Coronary artery (tissue), 2 donors: ENCODE data around the gene NCOA1.
"Not testable (repeated sequence)": the region's sequence is repeated elsewhere in the genome, so short reads cannot be mapped to it uniquely, and the experiment has no call there.

Experiments
- DNase-seq: peaks from one replicate; pipeline ENCODE4 v3.0.0-alpha.2; 2017; ENCODE audit warnings: low spot score
- H3K27ac ChIP-seq, 2 donors: fragments of 200-600 bp; sonication (generic); one replicate each; pipeline ENCODE4 v1.5.1; 2016 to 2019
- H3K4me3 ChIP-seq: fragments of 200-600 bp; sonication (generic); 2 replicates; pipeline ENCODE4 v1.5.1; 2016; ENCODE audit warnings: mild to moderate bottlenecking, moderate library complexity
- TF ChIP-seq, protein P1 (sequence below): fragments of 200-600 bp; sonication (generic); IDR thresholded peaks from one replicate; pipeline ENCODE4 v1.5.1; 2019; ENCODE audit warnings: antibody characterized with exemption

Gene NCOA1

DNA sequence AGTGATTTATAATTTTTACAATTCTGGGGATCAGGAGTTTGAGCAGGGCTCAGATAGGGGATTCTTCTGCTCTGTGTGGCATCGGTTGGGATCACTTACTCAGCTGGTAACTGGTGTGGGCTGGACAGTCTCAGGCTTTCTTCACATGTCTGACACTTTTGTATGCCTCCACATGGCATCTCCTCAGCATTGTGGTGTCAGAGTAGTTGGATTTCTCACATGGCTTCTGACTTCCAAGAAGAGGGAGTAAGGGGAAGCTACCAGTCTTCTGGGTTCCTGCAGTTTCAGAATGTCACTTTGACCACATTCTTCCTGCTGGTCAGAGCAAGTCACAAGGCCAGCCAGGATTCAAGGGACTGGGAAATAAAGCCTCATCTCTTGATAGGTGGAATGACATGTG lies 55.6 kb downstream of the NCOA1 start:
- Histone ChIP-seq H3K4me3 (no peak overlapping the region), H3K27ac (no peak overlapping the region)
- DNase-seq, result no peak
- TF ChIP-seq, protein P1, sequence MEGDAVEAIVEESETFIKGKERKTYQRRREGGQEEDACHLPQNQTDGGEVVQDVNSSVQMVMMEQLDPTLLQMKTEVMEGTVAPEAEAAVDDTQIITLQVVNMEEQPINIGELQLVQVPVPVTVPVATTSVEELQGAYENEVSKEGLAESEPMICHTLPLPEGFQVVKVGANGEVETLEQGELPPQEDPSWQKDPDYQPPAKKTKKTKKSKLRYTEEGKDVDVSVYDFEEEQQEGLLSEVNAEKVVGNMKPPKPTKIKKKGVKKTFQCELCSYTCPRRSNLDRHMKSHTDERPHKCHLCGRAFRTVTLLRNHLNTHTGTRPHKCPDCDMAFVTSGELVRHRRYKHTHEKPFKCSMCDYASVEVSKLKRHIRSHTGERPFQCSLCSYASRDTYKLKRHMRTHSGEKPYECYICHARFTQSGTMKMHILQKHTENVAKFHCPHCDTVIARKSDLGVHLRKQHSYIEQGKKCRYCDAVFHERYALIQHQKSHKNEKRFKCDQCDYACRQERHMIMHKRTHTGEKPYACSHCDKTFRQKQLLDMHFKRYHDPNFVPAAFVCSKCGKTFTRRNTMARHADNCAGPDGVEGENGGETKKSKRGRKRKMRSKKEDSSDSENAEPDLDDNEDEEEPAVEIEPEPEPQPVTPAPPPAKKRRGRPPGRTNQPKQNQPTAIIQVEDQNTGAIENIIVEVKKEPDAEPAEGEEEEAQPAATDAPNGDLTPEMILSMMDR, result no peak

DNA sequence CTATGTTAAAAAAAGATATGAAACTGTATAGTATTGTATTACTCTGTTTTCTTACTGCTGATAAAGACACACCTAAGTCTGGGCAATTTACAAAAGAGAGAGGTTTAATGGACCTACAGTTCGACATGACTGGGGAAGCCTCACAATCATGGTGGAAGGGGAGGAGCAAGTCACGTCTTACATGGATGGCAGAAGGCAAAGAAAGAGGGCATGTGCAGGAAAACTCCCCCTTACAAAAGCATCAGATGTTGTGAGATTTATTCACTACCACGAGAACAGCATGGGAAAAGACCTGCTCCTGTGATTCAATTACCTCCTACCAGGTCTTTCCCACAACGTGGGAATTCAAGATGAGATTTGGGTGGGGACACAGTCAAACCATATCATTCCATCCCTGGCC lies 57.0 kb downstream of the NCOA1 start:
- no peak for DNase-seq
- no peak overlapping the region for H3K4me3 ChIP-seq
- TF ChIP-seq, protein P1, result no peak
- H3K27ac ChIP-seq, result no peak overlapping the region

DNA sequence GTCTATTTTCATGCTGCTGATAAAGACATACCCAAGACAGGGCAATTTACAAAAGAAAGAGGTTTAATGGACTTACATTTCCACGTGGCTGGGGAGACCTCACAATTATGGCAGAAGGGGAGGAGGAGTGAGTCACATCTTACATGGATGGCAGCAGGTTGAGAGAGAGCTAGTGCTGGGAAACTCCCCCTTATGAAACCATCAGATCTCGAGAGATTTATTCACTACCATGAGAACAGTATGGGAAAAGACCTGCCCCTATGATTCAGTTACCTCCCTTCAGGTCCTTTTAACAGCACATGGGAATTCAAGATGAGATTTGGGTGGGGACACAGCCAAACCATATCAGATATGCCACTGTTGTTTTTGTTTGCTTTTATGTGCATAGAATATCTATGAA lies 59.2 kb downstream of the NCOA1 start:
- DNase-seq, H3K27ac ChIP-seq, H3K4me3 ChIP-seq: not testable (repeated sequence)

DNA sequence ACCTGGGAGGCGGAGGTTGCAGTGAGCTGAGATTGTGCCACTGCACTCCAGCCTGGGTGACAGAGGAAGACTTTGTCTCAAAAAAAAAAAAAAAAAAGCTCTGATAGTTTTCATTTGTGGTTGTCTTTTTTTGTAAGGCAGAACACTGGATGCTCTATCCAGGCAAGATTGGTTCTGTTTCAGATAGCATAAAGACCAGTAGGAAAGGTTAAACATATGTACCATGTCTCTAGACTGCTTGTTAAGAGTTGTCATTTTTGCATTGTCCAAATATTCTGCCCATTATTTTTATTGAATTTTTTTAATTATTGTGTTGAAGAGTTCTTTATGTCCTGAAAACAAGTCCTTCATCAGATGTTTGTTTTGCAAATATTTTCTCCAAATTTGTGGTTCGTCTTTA lies 60.0 kb downstream of the NCOA1 start:
- TF ChIP-seq, protein P1, result no peak
- H3K4me3 ChIP-seq, result no peak overlapping the region
- H3K27ac ChIP-seq, result no peak overlapping the region
- no peak for DNase-seq

DNA sequence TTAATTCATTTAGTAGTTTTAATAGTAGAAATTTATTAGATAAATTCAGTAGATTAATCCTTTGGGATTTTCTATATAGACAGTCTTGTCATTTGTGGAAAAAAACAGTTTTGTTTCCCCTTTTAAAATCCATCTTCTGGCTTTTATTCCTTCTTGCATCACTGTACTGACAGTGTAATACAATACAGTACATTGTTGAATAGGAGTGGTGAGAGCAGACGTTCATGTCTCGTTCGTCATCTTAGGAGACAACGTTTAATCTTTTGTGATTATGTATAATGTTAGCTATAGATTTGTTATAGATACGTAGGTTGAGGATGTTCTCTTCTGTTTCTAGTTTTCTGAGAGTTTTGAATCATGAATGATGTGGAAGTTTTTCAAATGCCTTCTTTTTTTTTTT lies 61.8 kb downstream of the NCOA1 start:
- H3K4me3 ChIP-seq, result no peak overlapping the region
- no peak for DNase-seq
- no peak overlapping the region for H3K27ac ChIP-seq
- TF ChIP-seq, protein P1, result no peak

DNA sequence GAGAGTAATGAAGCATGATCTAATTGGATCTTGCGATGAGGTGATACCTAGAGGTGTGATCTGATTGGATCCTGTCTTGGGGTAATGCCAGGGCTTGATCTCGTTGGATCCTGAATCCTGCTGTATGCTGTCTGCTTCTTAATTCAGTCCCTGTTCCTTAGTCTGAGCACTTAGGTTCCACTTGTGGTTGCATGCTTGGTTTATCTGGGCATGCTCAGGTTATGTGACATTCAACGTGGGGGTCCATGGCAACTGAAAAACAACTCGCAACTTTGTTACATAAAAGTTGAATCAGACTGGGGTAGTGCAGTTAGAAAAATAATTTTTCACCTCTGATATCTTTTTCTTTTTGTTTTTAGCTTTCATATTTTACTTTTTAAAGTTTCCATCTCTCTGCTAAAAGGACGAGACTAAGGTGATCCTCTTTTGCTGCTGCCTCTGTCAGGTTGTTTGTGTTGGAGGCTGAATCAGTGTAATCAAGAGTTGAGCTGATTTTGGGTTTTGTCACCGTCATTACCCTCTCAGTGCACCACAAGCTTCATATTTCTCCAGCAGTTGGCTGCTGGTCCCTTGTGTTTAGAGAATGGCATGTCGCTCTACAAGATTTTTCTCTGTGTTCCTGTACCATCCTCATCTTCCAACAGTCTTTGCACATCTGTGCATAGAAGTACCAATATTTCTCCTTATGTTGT lies 67.9 kb downstream of the NCOA1 start:
- Histone ChIP-seq H3K27ac (no peak overlapping the region), H3K4me3 (no peak overlapping the region)
- TF ChIP-seq, protein P1, result no peak
- no peak for DNase-seq

DNA sequence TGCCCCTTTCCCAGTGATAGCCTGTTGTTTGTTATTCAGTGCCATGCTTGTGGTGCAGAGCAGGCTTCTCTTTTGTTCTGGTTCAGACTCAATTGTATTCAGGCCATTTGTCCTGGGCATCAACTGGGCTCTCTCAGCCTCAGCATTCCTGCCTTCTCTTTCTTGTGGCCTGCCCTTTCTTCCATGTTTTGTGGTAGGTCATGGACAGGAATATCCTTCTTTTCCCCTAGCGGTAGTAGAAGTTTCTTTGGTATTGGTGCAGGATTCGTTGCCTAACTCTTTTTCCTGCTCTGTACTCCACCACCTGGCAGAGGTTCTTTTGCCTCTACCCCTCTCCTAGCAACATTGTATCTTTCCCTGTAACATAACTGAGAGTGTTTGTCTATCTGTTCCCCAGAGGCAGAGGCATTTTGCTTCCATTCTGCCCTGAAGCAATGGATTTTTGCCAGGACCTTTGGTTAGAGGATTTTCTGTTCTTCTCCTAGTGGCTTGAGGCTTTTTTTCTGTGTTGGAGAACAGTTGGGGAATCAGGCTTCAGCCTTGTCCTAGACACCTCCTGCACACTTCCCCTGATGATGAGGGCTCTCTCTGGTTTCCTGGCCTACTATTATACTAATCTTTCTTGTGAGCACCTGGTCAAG lies 68.5 kb downstream of the NCOA1 start:
- TF ChIP-seq, protein P1, result no peak

More for the DNA sequence above, 68.5 kb downstream of the NCOA1 start:
- Histone ChIP-seq H3K4me3 (no peak overlapping the region), H3K27ac (no peak overlapping the region)
- DNase-seq, result no peak
